Hematopoietic multipotent progenitor cell treated with erythropoietin and hydrocortisone succinate and interleukin-3 and kit ligand, for 6 days (in vitro differentiated cells): ENCODE measurements around the gene NDUFV1.
A peak's percentile ranks its signal among the peaks of the same experiment; 100 is the strongest.
"Not testable (repeated sequence)": the region's sequence is repeated elsewhere in the genome, so short reads cannot be mapped to it uniquely, and the experiment has no call there.

Experiments
- DNase-seq: peaks from one replicate; pipeline ENCODE4 v3.0.0-alpha.2; 2015

Gene NDUFV1

DNA sequence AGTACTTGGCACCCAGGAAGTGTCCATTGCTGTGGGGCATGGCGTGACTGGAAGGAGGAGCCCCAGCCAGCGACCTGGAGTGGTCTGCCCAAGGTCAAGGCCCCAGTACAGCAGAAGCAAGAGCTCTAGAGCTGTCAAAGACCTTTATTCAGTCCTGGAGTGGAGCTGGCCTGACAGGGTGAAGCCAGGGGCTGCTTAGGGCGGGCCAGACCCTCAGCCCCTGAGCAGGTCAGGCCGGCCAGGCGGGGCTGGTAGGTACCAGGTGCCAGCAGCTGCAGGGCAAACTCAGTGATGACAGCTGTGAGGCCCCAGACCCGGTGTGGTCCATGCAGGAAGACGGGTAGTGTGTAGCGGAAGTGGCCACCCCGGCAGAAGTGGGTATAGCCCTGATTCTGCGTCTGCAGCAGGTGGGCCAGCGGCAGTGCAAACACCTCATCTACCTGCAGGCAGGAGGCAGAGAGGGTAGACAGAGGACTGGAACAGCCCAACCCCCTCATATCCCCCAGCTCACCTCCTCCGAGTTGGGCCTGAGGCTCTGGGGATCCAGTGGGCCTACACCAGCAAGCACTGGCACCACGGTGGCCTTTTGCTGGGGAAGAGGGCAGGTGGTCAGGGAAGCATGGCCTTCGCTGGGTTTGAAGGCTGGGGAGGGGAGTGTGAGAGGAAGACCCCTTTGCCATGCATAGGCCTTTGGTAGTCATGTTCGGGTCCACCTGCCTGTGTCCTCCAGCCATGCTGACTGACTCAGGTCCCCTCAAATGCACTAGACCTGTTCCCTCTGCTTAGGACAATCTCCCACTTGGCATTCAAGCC lies 21.3 kb downstream of the NDUFV1 start:
- no peak for DNase-seq

DNA sequence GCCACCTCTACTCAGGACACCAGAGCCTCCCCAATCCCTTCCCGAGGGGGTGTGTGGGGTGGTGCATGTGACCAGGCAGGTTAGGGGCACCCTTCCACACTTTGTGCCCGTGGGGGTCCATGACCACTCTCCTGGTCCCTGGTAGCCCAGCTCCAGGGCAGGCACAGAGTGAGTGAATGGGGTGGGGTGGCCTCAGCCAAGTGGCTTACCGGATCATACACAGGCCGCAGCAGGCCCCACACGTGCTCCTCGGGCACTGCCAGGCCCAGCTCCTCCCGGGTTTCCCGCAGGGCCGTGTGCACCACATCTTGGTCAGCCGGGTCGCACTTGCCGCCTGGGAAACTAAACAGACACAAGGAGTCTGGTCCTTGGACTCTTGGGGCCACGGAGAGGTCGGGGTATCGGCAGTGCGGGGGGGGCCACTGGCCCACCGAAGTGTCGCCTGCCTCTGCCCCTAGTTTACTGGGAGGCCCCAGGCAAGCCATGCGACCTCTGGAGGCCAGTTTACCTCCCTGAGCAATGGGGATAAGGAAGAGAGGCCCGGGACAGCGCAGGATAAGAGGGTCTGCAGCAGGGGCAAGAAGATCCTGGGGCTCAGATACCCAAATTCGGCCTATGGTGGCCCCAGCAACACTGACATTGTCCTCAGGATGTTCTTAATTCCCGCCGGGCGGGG lies 22.1 kb downstream of the NDUFV1 start:
- DNase-seq, result no peak

DNA sequence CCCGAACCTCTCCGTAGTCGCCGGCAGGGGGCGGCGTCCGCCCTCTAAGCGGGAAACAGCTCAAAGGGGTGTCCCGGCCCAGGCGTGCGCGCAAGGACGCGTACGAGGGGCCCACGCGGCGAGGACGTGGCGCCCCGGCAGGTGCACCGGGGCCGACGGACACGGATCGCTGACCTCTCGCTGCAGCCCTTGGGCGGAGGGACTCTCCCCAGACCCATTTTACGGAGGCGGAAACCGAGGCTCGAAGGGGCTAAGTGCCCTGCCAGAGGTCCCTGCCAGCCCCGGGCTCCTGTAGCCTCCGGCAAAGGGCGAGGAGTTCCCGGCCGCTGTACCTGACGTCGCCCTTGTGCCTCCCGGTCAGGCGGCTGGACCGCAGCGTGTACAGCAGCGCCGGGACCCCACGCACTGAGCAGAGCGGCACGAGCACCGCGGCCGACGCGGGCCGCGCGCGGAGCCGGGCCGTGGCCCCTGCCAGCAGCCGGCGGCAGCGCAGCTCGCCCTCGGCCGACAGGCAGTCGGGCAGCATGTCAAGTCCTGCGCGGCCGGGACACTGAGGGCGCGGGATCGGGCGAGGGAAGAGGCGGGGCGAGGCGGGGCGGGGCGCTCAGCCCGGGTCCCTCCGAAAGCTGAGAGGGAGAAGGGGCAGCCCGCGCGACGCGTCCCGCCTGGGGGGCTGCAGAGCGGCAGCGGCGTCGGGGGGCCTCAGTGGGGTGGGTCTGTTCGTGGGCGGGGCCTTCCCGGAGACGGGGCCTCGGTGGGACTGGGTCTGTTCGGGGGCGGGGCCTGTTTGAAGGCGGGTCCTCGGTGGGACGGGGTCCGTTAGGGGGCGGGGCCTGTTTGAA lies 22.9 kb downstream of the NDUFV1 start, which contains the start of gene NUDT8:
Gene NUDT8 (minus strand): TSS at position 552 of the 842 bp plus-strand sequence. CDS start 26 bp downstream, at position 526.
- DNase-seq, result peak; percentile 94

DNA sequence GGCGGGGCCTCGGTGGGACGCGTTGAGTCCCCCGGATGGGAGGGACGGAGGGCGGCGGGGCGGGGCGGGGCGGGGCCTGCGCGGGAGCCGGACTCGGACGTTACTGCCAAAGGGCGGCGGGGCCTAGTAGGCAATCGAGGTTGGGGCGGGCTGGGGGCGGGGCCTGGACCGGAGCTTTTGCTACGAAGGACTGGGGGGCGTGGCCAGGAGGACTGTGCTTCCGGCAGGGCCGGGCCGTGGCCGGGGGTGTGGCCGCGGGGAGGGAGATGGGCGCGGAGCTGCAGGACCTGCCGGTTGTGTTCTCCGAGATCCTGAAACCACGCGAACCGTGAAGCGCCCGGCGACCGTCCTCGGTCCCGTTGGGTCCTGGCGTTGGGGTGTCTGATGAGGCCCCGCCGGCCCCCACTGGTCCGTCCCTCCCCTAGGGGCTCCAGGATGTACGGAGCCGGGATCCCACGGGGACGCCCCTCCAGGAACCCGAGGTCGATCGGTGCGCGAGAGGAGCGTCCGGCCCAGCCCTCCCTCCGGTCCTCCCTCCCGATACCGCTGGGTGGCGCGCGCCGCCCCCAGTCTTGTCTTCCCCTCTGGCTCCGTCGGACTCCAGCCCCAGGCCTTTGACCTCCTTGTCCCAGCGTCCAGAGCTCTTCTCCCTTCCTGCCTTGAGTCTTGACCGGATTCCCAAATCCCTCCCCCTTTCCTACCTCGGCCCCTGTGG lies 23.6 kb downstream of the NDUFV1 start:
- peak; percentile 100 for DNase-seq

DNA sequence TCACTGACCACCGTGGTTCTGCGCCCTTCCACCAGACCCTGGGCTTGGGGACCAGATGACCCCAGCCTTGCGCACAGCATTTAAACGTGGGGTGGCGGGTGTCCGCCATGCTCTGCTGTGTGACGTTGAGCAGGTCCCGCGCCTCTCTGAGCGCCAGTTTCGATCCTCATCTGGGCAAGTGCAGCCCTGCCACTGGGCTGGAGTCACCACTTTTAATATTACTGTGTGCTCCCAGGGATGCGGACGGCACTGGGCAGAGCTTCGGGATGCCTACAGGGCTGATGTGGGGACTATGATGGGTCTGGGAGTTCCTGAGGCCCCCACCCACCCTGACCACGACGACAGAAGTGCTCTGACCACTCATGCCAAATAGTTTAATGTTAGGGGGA lies 24.2 kb downstream of the NDUFV1 start:
- DNase-seq, result no peak

- no peak for DNase-seq
Observed at GRCh38 chr11:67631411-67631810, 24.7 kb downstream of the NDUFV1 start.

GRCh38 chr11:67631853-67632174 lies 25.1 kb downstream of the NDUFV1 start:
- no peak for DNase-seq

GRCh38 chr11:67632175-67632981 lies 25.6 kb downstream of the NDUFV1 start:
- peak; percentile 77 for DNase-seq

DNA sequence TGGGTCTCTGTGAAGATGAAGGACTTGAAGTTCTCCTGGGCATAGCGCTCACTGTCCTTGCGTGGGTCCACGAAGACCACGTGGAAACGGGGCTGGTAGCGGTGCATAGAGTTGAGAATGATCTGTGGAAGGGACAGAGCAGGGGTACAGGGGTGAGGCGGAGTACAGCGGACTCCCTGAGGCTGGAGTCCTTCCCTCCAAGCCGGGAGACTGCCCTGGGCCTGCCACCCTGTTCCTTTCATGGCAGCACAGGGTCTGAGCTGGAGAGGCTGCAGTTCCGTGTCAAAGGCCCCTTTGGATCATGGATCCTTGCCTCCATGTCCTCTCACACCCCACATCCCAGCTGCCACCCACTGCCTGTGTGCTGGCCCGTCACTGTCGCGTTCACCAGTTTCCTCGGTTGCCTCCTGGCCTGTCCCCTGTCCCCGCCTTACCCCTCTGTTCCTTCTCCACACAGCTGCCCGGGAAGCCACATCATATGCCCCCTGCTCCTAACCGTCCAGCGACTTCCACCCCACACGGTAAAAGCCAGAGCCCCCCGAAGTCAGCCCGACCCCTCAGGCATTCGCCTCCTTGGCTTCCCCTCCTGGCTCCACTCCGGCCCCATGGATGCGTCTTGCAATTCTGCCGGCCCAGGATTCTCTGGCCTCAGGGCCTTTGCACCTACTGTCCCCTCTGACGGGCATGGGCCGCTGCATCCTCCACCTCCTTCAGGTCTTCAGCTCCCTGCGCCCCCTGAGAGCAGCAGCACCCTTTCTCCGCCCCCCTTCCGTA lies 26.4 kb downstream of the NDUFV1 start:
- DNase-seq, result no peak

DNA sequence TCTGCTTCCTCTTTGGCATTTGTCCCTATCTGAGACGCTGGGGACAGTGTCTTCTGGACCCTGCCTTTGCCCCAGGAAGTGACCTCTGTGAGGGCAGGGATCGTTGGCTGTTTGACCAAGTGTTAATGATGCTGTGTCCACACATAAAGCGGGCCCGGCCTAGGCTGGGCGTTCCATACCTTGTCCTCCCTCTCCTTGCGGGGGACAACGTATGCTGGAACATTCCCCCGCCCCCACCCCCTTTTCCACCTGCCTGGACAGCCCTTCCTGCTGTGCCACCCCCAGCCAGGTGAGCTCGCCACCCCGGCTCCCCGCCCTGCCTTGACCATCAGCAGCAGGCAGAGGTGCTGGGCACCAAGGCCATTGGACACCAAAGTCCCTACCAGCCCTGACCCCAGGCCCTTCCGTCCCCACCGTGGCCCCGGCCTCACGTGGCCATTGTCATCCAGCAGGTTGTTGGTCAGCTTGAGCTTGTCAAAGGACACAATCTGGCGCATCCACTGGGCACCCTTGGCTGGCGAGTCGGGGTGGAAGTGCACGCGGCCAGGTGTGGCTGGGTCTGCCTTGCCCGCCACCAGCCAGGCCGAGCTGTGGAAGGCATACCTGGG lies 27.1 kb downstream of the NDUFV1 start:
- no peak for DNase-seq

GRCh38 chr11:67634366-67635230 lies 27.9 kb downstream of the NDUFV1 start:
- DNase-seq, result no peak

- no peak for DNase-seq
Observed at GRCh38 chr11:67635231-67635521, 28.4 kb downstream of the NDUFV1 start.

DNA sequence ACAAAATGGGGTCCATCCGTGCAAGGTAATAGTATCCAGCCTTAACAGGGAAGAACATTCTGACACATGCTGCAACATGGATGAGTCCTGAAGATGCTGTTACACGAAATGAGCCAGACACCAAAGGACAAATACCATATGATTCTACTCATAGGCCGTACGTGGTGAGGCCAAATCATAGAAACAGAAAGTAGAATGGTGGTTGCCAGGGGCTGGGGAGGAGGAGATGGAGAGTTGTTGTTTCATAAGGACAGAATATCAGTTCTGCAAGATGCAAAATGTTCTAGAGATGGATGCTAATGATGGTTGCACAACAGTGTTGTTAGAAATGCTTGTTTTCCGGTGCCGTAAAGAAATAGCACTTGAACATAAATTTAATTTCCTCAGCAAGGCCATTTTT lies 30.2 kb downstream of the NDUFV1 start:
- no peak for DNase-seq

DNA sequence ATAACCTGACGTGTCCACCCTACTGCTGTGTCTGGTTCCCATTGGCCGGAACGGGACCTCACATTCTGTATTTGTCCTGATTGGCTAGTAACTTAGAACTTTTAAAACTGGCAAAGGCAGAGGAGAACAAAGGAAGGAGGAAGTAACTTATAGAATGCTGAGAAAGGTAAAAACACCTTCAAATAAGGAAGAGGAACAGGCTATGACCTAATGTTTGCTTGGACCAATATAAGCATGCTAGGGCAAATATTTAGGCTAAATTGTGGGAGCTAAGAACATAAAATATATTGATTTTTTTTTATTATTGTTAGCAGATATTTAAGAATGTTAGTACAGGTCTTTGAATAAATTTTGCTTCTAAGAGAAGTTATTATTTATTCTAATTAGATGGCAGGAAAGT lies 30.7 kb downstream of the NDUFV1 start:
- DNase-seq, result not testable (repeated sequence)

DNA sequence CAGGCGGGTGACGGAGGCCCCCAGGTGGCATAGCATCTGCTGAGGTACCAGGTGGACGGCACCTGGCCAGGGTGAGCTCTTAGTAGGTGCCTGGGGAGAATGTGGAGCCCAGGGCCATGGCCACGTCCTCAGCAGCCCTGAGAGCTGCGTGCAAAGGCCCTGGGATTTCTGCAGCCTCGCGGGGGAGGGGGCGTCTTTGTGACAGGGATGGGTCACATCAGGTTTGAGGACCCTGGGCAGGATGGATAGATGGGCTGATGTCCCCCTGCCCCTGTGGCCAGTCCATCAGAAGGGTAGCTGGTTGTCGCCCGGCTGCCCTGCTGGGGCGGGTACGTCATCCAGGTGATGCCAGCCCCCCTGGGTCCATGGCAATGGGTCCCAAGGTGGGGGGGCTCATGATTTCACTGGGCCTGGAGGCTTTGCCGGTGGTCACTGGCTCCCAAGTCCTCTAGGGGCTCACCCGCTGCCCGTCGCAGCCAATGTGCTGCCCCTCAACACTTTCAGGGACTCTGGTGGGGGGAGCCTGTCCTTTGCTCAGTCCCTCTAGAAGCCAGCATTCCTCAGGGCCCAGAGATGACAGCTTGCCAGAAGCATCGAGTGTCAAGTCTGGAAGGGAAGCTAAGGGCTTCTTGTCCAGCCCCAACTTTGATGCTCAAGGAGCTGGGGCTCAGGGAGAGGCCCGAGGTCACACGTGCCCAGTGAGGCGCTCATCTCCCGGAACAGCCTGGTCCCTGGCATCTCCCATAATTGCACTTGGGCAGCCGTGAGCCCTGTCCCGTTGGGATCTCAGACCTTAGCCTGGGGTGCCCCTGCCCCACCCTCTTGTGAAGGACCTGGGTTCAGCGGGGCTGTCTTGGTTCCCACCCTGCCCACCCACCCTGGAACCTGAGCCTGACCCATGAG lies 32.0 kb downstream of the NDUFV1 start:
- DNase-seq, result no peak

DNA sequence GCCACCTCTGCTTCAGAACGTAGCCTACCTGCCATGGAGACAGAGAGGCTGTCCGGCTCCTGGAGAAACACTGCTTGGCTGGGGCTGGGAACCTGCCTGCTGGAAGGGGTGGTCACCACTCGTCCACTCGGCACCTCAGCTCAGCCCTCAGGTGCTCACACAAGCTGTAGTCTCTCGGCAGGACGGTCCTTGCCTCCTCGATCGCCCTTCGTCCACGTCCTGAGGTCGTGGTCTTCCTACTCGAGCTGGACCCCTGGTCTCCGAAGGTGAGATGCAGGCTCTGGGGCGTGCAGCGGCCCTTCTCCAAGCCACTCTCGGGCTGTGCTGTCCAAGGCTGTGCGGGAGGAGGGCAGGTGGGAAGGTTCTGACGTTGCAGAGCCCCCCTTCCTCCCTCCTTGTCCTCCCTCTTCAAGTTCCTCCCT lies 32.7 kb downstream of the NDUFV1 start, which contains the start of gene TBX10:
Gene TBX10 (minus strand): TSS at position 326 of the 422 bp plus-strand sequence. CDS start 291 bp downstream, at position 35.
- no peak for DNase-seq

DNA sequence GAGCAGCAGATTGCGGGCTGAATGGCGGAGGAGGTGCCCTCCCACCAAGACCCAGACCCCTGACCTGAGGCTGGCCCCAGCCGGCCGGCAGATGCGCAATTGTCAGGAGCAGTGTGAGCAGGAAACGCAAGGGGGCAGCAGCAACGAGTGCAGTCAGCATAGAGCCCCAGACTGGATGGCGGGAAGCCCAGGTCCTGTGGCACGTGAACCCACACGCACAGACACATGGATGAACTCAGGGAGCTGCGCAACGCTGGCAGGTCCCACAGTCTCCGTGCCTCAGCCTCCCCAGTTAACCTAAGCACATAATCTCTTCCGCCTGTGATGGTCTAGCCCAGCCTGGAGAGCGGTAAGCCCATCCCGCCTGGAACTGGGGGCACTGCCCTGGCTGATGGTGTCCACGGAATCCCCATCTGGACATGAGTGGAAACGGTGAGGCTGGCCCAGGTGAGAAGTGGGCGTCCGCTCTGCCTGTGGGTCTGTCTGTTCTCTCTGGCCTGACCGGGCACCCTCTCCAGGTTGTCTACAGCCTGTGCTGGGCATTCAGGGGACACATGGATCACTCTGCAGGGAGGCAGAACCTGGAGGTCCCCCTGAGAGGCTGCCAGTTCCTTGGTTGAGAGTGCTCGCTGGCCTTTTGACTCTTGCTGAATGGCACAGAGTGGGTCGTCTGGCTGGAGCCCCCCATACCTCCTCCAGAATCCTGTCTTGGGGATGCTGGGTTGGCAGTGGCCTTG lies 33.5 kb downstream of the NDUFV1 start:
- peak; percentile 81 for DNase-seq
